ENCODE measurements around the gene SCTR.

The SCTR gene

DNA sequence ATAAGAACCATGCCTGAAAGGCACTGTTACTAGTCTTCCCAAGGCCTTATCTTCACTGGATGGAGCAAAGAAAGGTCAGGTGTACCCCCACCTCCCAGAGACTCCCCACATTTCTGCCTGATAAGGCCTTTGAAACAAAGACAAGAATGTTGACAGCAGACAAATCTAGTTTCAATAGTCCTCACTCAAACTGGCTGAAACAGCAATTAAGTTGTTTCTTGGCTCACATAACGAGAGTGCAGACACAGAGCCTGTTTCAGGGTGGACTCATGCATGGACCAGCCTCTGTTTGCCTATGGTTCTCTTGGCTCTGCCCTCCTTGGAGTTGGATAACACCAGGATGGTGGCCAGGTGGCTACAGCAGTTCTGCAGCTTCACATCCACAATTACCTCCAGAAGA lies 12.4 kb upstream of the SCTR start:
- H3K4me3 ChIP-seq, result no peak overlapping the region
- TF ChIP-seq, protein P1, sequence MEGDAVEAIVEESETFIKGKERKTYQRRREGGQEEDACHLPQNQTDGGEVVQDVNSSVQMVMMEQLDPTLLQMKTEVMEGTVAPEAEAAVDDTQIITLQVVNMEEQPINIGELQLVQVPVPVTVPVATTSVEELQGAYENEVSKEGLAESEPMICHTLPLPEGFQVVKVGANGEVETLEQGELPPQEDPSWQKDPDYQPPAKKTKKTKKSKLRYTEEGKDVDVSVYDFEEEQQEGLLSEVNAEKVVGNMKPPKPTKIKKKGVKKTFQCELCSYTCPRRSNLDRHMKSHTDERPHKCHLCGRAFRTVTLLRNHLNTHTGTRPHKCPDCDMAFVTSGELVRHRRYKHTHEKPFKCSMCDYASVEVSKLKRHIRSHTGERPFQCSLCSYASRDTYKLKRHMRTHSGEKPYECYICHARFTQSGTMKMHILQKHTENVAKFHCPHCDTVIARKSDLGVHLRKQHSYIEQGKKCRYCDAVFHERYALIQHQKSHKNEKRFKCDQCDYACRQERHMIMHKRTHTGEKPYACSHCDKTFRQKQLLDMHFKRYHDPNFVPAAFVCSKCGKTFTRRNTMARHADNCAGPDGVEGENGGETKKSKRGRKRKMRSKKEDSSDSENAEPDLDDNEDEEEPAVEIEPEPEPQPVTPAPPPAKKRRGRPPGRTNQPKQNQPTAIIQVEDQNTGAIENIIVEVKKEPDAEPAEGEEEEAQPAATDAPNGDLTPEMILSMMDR (IDR thresholded peaks at IDR 0.05), result no peak
- peaks cover 0 to 30% (median 19%) of the 10 kb centered on the region in 3 donors for H3K9me3 ChIP-seq
- H3K4me1 ChIP-seq, result no peaks in the 10 kb centered on the region
- intact Hi-C loops (cut with DNase I; ENCODE audit: low total_unique reads), result no loop called here
- peaks cover 0 to 2% of the 10 kb centered on the region in 2 donors for H3K27me3 ChIP-seq
- DNase-seq, result no peak
- no peak overlapping the region for H3K27ac ChIP-seq
- no peaks in the 10 kb centered on the region for H3K36me3 ChIP-seq

DNA sequence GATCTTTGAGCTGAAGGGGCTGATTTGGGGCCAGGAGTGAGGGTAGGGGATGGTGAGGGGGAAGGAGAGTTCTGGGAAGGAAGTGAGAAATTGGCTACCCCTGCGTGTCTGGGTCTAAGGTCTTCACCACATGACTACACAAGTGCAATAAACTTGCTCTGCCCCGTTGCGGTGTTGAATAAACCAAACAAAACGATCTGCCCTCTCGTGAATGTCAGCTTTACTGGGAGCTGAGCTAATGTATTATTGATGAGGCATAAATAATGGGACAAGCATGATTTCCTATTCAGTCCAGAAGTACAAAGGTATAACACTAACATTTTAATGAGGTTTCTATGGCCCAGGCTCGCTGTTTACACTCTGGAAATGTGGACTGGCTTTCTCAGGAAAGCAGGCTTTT lies 11.9 kb upstream of the SCTR start:
- H3K36me3 ChIP-seq, result no peaks in the 10 kb centered on the region
- TF ChIP-seq, protein P1 (IDR thresholded peaks at IDR 0.05), result no peak
- H3K4me3 ChIP-seq, result no peak overlapping the region
- no peak overlapping the region for H3K27ac ChIP-seq
- H3K4me1 ChIP-seq, result no peaks in the 10 kb centered on the region
- H3K9me3 ChIP-seq, result peaks cover 0 to 34% (median 24%) of the 10 kb centered on the region in 3 donors
- intact Hi-C loops (cut with DNase I; ENCODE audit: low total_unique reads), result no loop called here
- peaks cover 0 to 2% of the 10 kb centered on the region in 2 donors for H3K27me3 ChIP-seq
- no peak for DNase-seq

DNA sequence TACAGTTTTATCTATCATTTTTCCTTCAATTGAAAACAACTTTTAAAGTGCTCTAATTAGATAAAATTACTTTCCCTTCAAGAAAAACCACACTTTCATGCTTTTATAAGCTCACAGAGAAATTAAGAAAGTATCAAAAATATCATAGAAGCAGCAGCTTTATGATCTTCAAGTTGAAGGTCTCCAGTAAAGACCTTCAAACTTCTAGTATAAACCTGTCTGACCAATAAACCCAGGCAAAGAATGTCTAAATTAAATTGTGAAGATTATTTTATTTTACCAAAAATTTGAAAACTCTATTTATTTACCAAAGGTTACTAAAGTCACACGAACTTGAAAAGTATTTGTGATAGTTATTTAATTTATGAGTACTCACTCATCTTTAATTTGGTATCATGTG lies 9.3 kb upstream of the SCTR start:
- TF ChIP-seq, protein P1 (IDR thresholded peaks at IDR 0.05), result no peak
- DNase-seq, result no peak
- intact Hi-C loops (cut with DNase I; ENCODE audit: low total_unique reads), result no loop called here
- peaks cover 0 to 34% (median 26%) of the 10 kb centered on the region in 3 donors for H3K9me3 ChIP-seq
- H3K36me3 ChIP-seq, result no peaks in the 10 kb centered on the region
- H3K27me3 ChIP-seq, result peaks cover 0 to 4% of the 10 kb centered on the region in 2 donors
- H3K4me3 ChIP-seq, result no peak overlapping the region
- H3K4me1 ChIP-seq, result no peaks in the 10 kb centered on the region
- no peak overlapping the region for H3K27ac ChIP-seq

DNA sequence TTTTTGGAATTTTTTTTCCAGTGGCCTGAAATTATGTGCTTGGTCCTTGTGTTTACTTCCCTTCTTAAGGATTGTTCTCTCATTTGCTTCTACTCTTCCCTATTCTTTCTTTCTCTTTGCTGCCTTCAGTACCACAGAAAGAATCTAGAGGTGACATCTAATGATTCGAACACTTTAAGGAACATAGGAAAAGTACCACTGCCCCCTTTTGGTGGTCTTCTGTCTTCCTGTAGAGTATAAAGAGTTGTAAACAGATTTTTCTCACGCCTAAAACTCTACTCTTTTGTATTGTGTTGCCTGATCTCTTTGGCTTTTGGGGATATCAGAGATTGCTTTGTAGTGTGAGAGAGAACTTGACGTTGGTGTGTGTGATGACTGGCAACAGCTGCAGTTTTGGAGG lies 7.0 kb upstream of the SCTR start:
- peaks cover 0 to 9% of the 10 kb centered on the region in 2 donors for H3K27me3 ChIP-seq
- H3K9me3 ChIP-seq, result peaks cover 0 to 34% (median 26%) of the 10 kb centered on the region in 3 donors
- TF ChIP-seq, protein P1 (IDR thresholded peaks at IDR 0.05), result no peak
- no peaks in the 10 kb centered on the region for H3K4me1 ChIP-seq
- no peaks in the 10 kb centered on the region for H3K36me3 ChIP-seq
- intact Hi-C loops (cut with DNase I; ENCODE audit: low total_unique reads), result no loop called here
- H3K27ac ChIP-seq, result no peak overlapping the region
- H3K4me3 ChIP-seq, result no peak overlapping the region
- no peak for DNase-seq

DNA sequence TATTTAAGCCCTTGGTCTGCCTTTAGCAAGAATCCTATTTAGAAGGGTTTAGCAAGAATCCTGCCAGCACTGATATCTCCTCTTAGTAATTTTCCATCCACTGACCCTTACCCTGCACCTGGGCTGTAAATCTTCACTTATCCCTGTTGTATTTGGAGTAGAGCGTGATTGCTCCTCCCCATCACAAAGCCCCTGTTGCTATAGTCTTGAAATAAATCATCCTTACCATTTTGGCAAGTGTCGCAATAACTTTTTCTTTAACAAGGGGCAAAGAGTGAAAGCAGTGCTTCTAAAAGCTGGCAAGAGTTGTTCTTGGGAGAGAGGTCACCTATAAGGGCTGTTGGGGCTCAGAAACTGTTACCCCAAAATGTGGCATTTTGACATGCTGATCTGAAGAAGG lies 3.7 kb upstream of the SCTR start:
- Histone ChIP-seq H3K4me1 (peaks cover 0 to 13% (median 2%) of the 10 kb centered on the region in 4 donors), H3K36me3 (no peaks in the 10 kb centered on the region), H3K27me3 (peaks cover 0 to 30% of the 10 kb centered on the region in 2 donors), H3K9me3 (peaks cover 0 to 14% (median 12%) of the 10 kb centered on the region in 3 donors), H3K4me3 (no peak overlapping the region), H3K27ac (no peak overlapping the region)
- DNase-seq, result no peak
- intact Hi-C loops (cut with DNase I; ENCODE audit: low total_unique reads), result no loop called here
- TF ChIP-seq, protein P1 (IDR thresholded peaks at IDR 0.05), result no peak

DNA sequence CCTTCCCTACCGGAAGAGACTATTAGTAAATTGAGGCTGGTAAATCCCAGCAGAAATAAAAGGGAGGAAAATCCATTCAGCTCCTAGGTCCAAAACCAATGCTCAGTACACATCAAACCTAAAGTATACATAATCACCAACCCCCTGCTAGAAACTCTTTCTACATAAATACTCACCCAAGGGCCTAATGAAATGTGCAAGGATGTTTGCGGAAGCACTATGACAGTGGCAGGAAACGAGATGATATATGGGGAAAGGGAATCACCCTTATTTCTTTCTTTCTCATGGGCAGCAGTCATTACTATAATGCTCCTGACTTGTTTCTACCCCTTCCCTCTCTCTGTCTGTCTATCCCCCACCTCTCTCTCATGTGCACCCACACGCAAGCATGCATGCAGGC lies 1.3 kb upstream of the SCTR start:
- Histone ChIP-seq H3K27me3 (peaks cover 0 to 44% of the 10 kb centered on the region in 2 donors), H3K9me3 (no peaks in the 10 kb centered on the region), H3K36me3 (no peaks in the 10 kb centered on the region), H3K27ac (no peak overlapping the region), H3K4me3 (no peak overlapping the region), H3K4me1 (peaks cover 0 to 13% (median 2%) of the 10 kb centered on the region in 4 donors)
- DNase-seq, result no peak
- TF ChIP-seq, protein P1 (IDR thresholded peaks at IDR 0.05), result no peak
- intact Hi-C loops (cut with DNase I; ENCODE audit: low total_unique reads), result no loop called here

Measured in tibial artery (tissue), 4 donors.